ENCODE data around the gene SLC9A9.

The SLC9A9 gene

DNA sequence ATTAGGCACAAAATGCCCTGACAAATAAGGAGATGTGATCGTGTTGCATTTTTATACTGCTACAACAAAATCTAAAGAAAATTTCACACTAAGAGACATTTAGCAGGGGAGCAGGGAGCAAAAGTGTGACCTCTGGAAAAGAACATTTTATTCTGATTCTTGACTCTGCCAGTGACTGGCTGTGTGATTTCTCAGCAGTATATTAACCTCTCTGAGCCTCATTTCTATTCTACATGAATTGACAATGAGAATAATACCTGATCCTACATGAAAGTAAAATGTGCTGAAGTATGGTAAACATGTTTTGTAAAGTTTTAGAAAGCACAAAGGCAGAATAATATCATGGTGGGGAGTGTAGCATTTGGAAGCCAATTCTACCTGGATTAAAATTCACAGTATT lies 273.3 kb downstream of the SLC9A9 start:
- TF ChIP-seq, protein P1, sequence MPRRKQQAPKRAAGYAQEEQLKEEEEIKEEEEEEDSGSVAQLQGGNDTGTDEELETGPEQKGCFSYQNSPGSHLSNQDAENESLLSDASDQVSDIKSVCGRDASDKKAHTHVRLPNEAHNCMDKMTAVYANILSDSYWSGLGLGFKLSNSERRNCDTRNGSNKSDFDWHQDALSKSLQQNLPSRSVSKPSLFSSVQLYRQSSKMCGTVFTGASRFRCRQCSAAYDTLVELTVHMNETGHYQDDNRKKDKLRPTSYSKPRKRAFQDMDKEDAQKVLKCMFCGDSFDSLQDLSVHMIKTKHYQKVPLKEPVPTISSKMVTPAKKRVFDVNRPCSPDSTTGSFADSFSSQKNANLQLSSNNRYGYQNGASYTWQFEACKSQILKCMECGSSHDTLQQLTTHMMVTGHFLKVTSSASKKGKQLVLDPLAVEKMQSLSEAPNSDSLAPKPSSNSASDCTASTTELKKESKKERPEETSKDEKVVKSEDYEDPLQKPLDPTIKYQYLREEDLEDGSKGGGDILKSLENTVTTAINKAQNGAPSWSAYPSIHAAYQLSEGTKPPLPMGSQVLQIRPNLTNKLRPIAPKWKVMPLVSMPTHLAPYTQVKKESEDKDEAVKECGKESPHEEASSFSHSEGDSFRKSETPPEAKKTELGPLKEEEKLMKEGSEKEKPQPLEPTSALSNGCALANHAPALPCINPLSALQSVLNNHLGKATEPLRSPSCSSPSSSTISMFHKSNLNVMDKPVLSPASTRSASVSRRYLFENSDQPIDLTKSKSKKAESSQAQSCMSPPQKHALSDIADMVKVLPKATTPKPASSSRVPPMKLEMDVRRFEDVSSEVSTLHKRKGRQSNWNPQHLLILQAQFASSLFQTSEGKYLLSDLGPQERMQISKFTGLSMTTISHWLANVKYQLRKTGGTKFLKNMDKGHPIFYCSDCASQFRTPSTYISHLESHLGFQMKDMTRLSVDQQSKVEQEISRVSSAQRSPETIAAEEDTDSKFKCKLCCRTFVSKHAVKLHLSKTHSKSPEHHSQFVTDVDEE (CRISPR knock-in tag; IDR thresholded peaks at IDR 0.05), result no peak
- TF ChIP-seq CSDC2 (CRISPR knock-in tag; IDR thresholded peaks at IDR 0.05) (no peak), ARNTL (CRISPR knock-in tag; IDR thresholded peaks at IDR 0.05; ENCODE audit: borderline replicate concordance, low read depth) (no peak), TCF4 (CRISPR knock-in tag; IDR thresholded peaks at IDR 0.05; ENCODE audit: borderline replicate concordance) (no peak), OSR1 (CRISPR knock-in tag; IDR thresholded peaks at IDR 0.05) (no peak), GLIS3 (CRISPR knock-in tag; IDR thresholded peaks at IDR 0.05) (no peak), ISL1 (CRISPR knock-in tag; IDR thresholded peaks at IDR 0.05) (no peak), ZNF565 (CRISPR knock-in tag; conservative IDR thresholded peaks at IDR 0.05; ENCODE audit: low read depth) (no peak), SNAI2 (CRISPR knock-in tag; IDR thresholded peaks at IDR 0.05) (no peak), TOX (CRISPR knock-in tag; IDR thresholded peaks at IDR 0.05; ENCODE audit: borderline replicate concordance) (no peak), RARB (CRISPR knock-in tag; IDR thresholded peaks at IDR 0.05) (no peak)
- TF ChIP-seq, protein P2, sequence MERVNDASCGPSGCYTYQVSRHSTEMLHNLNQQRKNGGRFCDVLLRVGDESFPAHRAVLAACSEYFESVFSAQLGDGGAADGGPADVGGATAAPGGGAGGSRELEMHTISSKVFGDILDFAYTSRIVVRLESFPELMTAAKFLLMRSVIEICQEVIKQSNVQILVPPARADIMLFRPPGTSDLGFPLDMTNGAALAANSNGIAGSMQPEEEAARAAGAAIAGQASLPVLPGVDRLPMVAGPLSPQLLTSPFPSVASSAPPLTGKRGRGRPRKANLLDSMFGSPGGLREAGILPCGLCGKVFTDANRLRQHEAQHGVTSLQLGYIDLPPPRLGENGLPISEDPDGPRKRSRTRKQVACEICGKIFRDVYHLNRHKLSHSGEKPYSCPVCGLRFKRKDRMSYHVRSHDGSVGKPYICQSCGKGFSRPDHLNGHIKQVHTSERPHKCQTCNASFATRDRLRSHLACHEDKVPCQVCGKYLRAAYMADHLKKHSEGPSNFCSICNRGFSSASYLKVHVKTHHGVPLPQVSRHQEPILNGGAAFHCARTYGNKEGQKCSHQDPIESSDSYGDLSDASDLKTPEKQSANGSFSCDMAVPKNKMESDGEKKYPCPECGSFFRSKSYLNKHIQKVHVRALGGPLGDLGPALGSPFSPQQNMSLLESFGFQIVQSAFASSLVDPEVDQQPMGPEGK (CRISPR knock-in tag; IDR thresholded peaks at IDR 0.05; ENCODE audit: borderline replicate concordance), result no peak
- TF ChIP-seq, protein P3, sequence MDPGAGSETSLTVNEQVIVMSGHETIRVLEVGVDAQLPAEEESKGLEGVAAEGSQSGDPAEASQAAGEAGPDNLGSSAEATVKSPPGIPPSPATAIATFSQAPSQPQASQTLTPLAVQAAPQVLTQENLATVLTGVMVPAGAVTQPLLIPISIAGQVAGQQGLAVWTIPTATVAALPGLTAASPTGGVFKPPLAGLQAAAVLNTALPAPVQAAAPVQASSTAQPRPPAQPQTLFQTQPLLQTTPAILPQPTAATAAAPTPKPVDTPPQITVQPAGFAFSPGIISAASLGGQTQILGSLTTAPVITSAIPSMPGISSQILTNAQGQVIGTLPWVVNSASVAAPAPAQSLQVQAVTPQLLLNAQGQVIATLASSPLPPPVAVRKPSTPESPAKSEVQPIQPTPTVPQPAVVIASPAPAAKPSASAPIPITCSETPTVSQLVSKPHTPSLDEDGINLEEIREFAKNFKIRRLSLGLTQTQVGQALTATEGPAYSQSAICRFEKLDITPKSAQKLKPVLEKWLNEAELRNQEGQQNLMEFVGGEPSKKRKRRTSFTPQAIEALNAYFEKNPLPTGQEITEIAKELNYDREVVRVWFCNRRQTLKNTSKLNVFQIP (CRISPR knock-in tag; IDR thresholded peaks at IDR 0.05; ENCODE audit: borderline replicate concordance, low read depth), result no peak
- ATAC-seq, result no peak

GRCh38 chr3:143573610-143574303 lies 274.5 kb downstream of the SLC9A9 start:
- no peak for ATAC-seq
- no peak for TF ChIP-seq GLIS3 (CRISPR knock-in tag; IDR thresholded peaks at IDR 0.05)
- no peak for TF ChIP-seq PPARA (CRISPR knock-in tag; IDR thresholded peaks at IDR 0.05; ENCODE audit: borderline replicate concordance)
- TF ChIP-seq, protein P2 (CRISPR knock-in tag; IDR thresholded peaks at IDR 0.05; ENCODE audit: borderline replicate concordance), result no peak
- no peak for TF ChIP-seq TCF4 (CRISPR knock-in tag; IDR thresholded peaks at IDR 0.05; ENCODE audit: borderline replicate concordance)
- TF ChIP-seq ARNTL (CRISPR knock-in tag; IDR thresholded peaks at IDR 0.05; ENCODE audit: borderline replicate concordance, low read depth), result no peak
- no peak for TF ChIP-seq RARB (CRISPR knock-in tag; IDR thresholded peaks at IDR 0.05)
- no peak for TF ChIP-seq ZC3H10 (CRISPR knock-in tag; IDR thresholded peaks at IDR 0.05)
- no peak for TF ChIP-seq ESRRG (CRISPR knock-in tag; IDR thresholded peaks at IDR 0.05)
- TF ChIP-seq OSR1 (CRISPR knock-in tag; IDR thresholded peaks at IDR 0.05), result no peak
- no peak for TF ChIP-seq ZNF70 (CRISPR knock-in tag; IDR thresholded peaks at IDR 0.05)
- TF ChIP-seq, protein P4, sequence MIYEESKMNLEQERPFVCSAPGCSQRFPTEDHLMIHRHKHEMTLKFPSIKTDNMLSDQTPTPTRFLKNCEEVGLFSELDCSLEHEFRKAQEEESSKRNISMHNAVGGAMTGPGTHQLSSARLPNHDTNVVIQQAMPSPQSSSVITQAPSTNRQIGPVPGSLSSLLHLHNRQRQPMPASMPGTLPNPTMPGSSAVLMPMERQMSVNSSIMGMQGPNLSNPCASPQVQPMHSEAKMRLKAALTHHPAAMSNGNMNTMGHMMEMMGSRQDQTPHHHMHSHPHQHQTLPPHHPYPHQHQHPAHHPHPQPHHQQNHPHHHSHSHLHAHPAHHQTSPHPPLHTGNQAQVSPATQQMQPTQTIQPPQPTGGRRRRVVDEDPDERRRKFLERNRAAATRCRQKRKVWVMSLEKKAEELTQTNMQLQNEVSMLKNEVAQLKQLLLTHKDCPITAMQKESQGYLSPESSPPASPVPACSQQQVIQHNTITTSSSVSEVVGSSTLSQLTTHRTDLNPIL (CRISPR knock-in tag; IDR thresholded peaks at IDR 0.05; ENCODE audit: low read depth), result no peak
- no peak for TF ChIP-seq ISL1 (CRISPR knock-in tag; IDR thresholded peaks at IDR 0.05)

DNA sequence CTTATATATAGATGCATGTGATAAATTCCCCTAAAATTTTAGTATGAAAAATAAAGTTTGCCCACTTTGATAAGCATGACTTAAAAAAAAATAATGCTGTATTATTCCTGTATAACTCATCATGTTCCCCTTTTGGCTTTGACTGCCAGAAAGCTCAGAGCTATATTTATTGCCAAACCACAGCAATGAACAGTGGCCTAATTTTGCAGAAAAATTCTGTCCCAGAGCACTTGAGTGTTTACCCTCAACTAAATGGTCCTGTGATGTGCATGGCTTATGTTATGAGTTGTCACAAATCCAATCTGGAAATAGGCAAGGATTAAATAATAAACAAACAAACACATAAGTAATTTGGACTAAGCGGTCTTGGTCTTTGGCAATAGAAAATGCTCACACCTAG lies 276.7 kb downstream of the SLC9A9 start:
- TF ChIP-seq TCF4 (CRISPR knock-in tag; IDR thresholded peaks at IDR 0.05; ENCODE audit: borderline replicate concordance), result no peak
- TF ChIP-seq OSR1 (CRISPR knock-in tag; IDR thresholded peaks at IDR 0.05), result no peak
- TF ChIP-seq ZFP3 (CRISPR knock-in tag; IDR thresholded peaks at IDR 0.05), result no peak

More for the DNA sequence above, 276.7 kb downstream of the SLC9A9 start:
- ATAC-seq, result no peak
